Stimulated activated CD8-positive, alpha-beta memory T cell treated with anti-CD3 and anti-CD28 coated beads, Interleukin-15, amount 100 ng/mL, for 24 hours (primary cell): Measurements from ENCODE around the gene OSBPL2.

Experiments used
- DNase-seq: peaks from one replicate; pipeline ENCODE4 v3.0.0-alpha.2; 2020; ENCODE audit warnings: low read depth

Gene OSBPL2

DNA sequence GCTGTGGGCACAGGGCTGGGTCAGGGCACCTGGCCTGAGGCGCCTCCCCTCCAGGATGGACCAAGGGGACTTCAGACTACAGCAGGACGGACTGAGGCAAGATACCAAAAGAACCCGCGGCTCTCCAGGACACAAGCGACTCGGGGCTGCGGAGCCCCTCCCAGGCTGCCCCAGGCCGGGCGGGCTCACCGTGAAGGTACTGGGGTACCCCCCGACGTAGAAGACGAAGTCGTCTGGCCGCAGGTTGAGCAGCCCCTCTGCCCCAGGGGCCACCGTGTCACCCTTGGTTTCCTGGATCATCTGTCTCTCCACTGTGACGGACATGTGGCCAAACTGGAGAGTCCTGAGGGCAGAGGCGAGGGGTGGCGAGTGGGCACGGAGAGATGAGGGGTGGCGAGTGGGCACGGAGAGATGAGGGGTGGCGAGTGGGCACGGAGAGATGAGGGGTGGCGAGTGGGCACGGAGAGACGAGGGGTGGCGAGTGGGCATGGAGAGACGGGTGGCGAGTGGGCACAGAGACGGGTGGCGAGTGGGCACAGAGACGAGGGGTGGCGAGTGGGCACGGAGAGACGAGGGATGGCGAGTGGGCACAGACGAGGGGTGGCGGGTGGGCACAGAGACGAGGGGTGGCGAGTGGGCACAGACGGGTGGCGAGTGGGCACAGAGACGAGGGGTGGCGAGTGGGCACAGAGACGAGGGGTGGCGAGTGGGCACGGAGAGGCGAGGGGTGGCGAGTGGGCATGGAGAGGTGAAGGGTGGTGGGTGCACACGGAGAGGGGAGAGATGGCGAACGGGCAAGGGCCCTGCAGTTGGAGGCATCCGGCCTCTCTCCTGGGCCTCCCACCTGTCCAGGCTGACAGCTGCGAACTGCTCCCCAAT lies 75.4 kb downstream of the OSBPL2 start:
- no peak for DNase-seq

DNA sequence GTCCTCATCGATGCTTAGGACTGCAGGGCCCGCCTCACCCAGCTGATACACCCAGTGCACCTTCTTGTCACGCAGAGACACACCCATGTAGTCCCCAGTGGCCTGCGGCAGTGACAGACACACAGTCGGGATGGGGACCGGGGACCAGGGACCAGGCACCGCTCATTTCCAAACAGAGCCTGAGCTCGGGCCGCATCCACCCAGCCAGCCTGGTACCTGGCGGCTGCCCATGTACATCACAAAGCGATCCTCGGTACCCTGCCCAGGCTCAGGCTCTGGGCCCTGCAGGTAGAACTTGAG lies 76.0 kb downstream of the OSBPL2 start:
- no peak for DNase-seq

DNA sequence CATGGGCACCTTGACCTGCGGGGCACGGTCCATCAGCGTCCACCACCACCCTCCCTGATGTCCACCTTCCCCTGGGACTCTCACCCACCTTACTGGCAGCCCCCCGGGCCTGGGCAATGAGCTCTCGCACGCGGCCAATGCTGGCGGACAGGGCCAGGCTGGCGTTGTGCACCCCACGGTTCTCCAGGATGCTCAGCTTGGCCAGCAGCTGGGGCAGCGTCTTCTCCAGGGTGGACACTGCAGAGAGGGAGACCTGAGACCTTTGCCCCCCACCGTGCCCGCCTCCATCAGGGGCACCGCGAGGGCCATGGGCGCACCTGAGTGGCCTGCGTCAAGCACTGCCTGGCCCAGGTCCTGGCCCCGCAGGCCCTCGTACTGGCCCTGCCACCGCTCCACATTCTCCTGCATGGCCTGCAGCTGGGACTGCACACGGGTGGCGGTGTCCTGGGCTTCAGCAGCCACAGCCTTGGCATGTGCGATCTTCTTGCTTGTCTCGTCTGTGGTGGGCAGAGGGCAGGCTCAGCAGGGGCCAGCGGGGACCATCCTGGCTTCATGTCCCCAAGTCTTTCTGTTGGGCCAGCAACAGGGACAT lies 76.5 kb downstream of the OSBPL2 start:
- DNase-seq: no peak

DNA sequence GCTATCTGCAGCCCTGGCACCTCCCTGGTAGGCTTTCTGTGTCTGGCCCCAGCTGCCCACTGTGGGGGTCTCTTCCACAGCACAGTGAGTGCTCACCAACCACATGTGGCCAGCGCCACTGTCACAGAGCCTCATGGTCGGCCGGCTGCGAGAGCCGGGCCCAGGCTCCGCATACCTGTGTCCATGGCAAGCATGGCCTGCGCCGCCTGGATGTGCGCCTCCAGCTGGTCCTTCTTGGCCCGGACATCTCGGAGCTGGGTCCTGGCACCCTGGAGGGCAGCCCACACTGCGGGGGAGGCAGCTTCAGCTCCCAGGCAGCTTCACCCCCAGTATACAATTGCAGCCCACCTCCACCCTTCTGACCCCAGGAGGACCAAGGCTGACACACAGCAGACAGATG lies 77.5 kb downstream of the OSBPL2 start:
- DNase-seq: no peak

DNA sequence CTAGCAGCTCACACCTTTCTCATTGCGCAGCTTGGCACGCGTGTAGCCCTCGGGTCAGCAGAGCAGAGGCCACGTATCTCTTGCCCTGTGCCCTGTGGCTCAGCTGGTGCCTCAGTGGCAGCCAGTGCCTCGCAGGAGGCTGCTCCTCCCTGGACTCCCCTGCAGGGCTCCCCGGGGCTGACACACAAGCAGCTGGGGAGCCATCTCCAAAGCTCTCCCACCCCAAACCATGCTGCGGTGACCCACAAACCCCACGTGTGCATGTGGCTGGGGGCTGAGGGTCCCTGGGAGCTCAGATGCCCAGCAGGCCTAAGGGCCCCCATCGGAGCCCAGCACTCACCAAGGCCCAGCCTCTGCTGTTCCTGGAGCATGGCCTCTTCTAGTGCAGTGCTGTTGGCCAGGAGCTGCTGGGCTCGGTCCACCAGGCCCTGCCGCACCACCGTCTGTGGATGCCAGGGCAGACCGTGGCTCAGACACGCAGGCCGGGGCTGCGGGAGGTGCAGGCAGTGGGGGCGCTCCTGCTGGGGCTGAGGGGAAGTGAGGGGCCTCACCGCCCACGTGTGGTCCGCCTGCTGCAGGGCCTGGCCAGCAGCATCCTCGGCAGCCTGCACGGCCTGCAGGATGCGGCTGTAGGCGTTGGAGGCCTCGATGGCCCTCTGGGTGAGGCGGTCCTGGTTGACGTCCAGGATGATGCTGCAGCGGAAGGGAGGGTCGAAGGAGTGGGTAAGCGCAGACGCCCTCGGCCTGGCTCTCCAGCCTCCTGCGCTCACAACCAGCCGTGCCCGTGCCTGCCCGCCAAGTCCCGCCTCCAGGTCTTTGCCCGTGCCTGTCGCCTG lies 78.2 kb downstream of the OSBPL2 start:
- no peak for DNase-seq

DNA sequence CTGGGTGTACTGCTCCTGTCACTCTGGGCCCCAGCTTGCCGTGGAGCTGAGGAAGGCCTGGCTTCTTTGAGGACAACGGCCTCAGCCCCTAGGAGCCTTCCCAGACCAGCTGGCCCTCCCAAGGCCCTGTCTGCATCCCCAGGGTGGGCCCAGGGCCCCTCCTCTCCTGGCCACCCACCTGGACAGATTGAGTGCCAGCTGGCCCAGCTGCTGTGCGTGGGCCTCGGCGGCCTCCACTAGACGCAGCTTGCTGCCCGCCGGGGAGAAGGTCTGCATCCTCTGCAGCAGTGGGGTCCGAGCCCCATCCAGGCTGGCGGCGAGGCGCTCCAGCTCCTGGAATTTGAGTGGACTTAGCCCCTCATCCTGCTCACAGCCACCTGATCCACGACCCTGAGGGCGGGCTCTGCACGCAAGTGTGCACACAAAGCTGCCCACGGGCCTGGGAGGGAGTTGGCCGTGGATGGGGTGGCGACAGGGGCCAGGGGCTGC lies 78.9 kb downstream of the OSBPL2 start:
- no peak for DNase-seq

DNA sequence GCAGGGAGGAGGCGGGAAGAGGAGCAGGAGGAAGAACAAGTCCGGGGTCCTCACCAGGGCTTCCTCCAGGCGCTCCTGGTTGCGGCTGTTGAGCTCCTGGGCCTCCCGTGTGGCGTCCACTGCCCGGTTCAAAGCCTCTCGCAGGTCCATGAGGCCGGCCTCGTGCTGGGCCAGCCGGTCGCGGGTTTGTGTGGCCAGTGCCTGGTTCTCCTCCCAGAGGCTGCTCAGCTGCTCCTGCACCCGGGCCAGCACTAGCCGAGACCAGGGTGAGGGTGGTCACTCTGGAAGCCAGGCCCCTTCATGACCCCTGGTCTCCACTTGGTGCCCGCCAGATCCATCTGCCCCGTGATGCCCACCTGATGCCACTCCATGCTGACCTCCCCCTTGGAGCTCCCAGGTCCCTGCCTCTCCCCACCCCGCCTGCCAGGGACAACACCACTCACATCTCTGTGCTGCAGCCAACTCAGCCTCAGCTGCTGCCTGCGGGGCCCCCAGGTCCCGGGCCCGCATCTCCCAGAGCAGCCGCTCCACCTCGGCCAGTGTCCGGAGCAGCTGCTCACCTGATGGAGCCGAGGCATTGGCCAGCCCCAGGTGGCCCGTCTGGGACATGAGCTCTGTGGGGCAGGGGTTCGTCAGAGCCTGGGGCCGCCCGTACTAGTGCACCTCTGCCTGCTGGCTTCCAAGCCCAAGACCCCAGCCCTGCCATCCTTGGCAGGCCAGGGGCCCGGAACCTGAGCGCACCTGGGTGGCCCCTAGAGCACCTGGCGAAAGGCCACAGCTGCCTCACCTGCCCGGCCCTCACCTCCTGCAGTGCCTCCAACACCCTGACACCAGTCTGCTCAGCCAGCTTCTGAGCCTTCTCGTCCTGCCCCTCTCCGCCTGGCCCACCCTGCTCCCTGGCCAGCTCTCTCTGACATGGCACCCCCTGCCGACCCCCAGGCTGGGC lies 80.4 kb downstream of the OSBPL2 start:
- DNase-seq: no peak

DNA sequence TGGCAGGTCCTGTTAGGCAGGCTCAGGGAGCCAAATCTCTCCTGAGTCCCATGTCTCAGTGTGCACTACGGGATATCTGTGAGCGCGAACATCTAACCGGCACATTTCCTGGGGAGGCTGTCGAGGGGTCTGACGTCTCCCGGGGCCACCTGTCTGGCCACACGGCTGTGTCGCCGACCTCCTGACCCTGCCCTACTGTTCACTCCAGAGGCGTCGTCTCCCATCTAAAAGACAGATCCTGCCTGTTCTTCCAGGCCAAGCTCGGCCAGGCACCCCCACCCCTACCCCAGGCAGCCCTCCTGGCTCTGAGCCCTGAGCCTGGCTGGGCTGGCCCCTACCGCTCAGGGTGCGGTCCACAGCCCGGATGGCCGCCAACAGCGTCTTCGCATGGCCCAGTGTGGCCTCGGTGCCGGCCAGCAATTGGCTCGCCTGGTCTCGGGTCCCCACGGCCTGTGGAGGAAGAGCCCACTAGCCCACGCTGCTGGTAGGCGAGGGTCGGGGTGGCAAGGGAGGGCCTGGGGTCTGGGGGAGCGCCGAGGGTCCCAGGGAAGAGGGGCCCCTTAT lies 81.1 kb downstream of the OSBPL2 start:
- DNase-seq: no peak

DNA sequence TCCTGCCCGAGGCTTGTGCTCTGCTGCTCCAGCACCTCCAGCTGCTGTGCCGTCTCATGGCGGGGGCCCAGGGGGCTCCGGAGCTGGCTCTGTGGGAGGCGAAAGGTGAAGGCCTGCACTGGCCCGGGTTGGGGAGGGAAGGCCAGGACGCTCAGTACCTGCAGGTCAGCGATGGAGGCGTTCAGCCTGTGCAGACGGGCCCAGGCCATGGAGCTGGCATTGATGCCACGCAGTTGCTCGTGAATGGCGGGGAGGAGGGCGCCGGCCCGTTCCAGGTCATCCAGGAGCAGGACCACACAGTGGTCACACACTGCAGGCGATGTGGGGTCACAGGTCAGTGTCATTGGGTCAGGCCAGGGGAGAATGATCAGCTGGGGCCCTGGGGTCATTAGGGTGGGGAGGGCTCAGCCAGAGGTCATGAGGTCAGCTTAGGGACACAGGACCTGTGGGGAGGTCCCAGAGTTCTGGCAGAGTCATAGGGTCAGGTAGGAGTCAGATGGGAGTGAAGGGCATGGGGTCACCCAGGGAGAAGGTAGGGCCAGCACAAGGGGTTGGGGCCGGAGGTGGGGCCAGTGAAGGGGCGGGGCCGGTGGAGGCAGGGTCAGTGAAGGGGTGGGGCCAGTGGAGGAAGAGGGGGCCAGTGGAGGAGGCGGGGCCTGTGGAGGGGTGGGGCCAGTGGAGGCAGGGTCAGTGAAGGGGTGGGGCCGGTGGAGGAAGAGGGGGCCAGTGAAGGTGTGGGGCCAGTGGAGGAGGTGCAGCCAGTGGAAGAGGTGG lies 82.4 kb downstream of the OSBPL2 start:
- DNase-seq: no peak

DNA sequence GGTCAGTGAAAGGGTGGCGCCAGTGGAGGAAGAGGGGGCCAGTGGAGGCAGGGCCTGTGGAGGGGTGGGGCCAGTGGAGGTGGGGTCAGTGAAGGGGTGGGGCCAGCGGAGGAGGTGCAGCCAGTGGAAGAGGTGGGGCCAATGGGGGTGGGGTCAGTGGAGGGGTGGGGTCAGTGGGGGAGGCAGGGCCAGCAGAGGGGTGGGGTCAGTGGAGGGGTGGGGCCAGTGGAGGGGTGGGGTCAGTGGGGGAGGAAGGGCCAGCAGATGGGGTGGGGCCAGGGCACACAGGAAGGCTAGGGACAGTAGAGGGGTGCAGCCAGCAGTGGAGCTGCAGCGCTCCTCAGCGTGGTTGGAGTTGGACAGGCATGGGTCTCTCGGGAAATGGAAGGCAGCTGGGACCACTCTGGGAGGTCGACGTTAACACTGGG lies 83.2 kb downstream of the OSBPL2 start:
- no peak for DNase-seq

DNA sequence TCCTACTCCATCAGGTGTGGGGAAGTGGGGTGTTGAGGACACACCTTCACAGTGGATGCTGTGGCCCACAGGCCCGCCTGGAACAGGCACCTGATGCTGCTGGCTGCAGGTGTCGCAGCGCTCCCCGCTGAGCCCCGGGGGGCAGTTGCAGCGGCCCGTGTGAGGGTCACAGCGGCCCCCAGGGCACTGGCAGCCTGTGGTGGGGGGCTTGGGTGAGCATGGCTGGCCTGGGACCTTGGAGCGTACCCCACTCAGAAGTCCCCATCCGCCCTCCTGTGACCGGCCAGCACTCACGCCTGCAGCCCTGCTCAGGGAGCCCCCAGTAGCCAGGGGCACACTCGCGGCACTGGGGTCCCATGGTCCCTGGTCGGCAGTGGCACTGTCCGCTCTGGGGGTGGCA lies 83.7 kb downstream of the OSBPL2 start:
- DNase-seq: no peak

DNA sequence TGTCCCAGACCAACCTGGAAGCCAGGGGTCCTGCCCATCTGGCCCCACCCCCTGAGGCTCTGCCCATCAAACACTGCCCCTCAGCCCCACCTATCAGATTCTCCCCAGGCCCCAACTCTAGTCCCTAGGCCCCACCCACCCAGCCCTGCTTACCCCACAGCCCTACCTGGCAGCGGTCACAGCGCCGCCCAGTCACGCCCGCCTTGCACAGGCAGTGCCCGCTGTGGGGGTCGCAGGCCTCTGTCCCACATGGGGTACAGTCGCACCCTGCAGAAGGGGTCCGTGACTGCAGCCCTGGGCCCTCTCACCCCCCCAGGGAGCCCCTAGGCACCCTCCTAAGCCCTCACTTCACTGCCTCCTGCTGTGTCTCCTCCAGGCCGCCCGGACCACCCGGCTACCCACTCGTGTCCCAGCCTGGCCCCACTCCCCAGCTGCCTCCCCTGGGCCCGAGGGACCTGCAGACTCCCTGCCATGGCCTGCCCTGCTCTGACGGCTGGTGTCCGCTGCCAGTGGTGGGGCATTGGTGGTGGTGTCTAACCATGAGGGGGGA lies 84.2 kb downstream of the OSBPL2 start:
- DNase-seq: no peak

DNA sequence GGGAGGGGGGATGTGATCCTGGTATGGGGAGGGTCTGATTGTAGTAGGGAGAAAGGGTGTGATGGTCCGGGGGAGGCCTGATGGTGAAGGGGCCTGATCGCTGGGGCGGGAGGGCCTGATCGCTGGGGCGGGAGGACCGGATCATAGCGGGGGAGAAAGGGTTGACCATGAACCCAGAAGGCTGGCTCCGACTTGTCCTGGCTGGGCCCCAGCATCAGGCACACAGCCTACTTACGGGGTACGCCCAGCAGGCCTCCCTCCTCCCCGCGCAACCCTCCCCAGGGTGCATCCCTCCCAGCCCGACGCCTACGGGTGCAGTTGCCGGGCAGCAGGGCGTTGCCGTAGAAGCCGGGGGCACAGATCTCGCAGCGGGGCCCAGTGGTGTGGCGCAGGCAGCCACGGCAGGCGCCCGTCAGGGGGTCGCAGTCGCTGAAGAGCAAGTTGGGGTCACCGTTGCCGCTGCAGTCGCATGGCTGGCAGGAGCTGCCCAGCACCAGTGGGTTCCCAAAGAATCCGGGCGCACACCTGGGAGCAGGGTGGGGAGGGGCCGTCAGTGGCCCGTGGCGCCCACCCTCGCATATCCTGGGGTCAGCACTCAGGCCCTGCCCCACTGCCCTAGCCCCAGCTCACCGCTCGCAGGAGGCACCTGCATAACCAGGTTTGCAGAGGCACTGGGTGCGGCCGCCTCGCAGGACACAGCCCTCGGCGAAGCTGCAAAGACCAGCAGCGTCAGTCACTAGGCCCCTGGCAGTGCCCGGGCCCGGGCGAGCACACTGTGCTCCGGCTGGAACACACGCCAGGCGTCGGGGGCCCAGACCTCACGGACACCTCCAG lies 85.0 kb downstream of the OSBPL2 start:
- DNase-seq: no peak

DNA sequence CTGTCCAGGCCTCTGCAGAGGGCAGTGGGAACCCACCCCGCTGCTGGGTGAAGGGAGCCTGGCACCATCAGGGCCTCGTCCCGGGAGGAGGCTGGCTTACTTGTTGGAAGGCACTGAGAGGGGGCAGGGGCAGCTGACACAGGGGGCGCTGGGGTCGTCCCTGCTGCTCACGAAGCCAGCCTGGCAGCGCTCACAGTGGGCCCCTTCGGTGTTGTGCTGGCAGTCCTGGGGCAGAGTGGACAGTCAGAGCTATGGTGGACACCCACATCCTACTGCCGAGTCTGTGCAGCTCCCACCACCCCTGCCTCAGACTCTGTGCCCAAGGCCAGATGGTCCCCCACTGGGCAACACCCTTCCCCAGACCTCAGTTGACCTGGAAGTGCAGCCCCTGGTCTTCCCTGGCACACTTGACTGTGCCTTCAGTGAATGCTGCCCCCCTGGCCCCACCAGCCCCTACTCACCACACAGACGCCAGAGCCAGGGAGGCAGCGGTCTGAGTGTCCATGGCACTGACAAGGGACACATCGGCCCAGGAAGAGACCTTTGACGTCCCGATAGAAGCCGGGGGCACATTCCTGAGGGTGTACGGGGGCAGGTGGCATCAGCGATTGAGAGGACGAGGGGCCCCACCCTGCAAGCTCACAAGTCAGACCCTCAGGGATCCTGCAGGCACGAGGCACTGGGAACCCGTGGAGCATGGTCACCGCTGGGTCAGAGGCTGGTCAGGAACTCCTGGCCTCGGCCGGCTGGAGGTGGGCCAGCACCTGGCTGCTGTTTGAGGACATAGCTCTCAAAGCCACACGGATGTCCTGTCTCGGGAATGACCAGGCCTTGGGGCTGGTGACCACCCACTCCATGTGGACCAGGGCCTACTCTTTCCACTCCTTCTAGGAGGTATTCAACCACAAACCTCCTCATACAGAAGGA lies 85.9 kb downstream of the OSBPL2 start:
- no peak for DNase-seq

DNA sequence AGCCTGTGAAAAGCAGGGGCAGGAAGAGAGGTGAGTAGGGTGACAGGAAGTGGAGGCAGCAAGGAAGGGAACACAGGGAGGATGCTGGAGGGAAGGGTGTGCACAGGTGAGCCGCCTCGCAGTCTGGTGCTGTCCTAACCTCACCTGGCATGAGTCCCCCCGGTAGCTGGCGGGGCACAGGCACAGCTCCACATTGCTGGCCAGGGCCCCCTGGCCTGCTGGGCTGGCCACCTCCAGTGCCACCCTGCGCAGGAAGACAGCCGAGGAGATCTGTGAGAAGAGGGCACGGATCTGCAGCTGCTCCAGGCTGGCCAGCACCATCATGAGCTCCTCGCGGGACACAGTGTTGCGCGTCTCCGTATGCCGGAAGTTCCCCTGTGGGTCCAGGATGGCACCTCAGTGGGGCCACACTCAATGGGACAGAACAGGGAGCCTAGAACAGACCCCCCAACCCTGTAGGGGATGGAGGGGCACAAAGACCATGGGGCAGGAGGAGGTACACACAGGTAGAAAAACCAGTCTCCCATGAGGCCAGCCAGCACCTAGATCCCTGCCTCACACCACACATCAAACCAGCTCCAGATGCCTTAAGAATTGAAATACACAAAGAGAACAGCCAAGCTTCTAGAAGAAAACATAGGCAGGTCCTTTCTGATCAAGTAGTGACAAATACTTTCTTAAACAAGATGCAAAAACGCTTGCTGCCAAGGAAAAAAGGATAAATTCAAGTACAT lies 87.0 kb downstream of the OSBPL2 start:
- no peak for DNase-seq

DNA sequence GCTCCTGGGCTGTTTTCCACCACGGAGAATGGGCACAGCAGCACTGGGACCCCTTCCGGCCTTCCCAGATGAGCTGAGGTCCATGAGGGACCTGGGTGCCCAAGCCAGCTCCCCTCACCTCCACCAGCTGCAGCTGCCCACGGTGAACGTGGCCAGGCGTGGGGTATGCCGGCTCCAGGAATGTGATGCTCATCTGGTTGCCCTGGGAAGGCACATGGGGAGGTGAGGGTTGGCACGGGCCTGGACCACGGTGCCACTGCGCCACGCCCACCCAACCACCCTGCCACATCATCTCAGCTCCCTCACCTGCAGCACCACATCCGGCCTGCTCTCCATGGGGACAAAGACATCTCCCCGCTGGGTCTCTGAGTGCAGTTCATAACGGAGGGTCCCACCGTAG lies 88.2 kb downstream of the OSBPL2 start:
- DNase-seq: no peak

DNA sequence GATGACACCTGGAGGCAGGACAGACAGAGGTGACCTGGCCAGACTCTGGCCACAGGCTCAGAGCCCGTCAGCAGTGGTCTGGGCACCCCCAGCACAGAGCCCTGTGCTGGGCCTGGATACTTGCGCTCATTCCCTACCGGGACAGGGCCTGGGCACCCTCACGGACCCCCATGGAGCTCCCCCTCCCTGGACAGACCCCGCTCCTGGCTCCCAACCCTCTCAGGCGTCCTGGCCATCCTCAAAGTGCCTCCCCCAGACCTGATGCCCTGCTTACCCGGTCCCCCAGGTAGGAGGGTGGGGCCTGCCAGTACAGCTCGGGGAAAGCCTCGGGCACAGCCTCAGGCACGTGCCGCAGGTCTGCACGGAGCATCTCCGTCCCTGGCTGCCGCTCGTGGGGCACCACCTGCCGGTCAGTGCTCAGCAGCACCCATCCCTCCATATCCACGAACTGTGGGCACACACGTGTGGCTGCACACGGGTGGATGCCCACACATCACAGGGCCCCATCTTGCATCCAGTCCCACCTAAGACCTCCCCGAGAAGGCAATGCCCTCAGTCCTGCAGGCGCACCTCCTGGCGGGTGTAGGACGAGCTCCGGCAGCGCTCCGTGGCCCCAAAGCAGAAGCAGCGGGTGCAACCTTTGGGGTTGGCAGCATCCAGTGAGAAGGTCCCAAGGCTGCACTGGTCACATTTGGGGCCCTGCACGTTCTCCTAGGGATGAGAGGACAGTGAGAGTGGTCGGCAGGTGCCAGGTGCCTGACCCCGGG lies 88.8 kb downstream of the OSBPL2 start:
- DNase-seq: no peak
